Calu3 (cell line): Measurements from ENCODE around the gene RARRES2. TPM values are rescaled to one million over a fixed set of nuclear protein-coding genes. Genes with fewer than 3 reads are reported as not detected.

ENCODE experiments used
- BruUV-seq: library from RNA; stranded (reverse); fragments of 400-500 nt; replicated peaks from 2 replicates; lab custom pipeline; 2021; lab: Mats Ljungman, UMichigan
- CTCF ChIA-PET: fragments of 300-600 bp; sonication (Branson Sonifier 250); formaldehyde crosslinking; loops from one replicate; lab custom pipeline; 2022; ENCODE audit warnings: antibody characterized with exemption; lab: Charles Lee
- DNase-seq: peaks from one replicate; pipeline ENCODE4 v3.0.0; 2022
- H3K27ac Mint-ChIP-seq: one replicate; pipeline ENCODE4 v1.8.0; 2022; ENCODE audit warnings: mixed read lengths; ENCODE audit not compliant: unreplicated experiment
- H3K27me3 Mint-ChIP-seq: one replicate; pipeline ENCODE4 v1.8.0; 2022; ENCODE audit warnings: mixed read lengths; ENCODE audit not compliant: unreplicated experiment
- H3K36me3 Mint-ChIP-seq: one replicate; pipeline ENCODE4 v1.8.0; 2022; ENCODE audit warnings: mild to moderate bottlenecking, moderate library complexity, mixed read lengths; ENCODE audit not compliant: insufficient read depth, unreplicated experiment
- H3K4me1 Mint-ChIP-seq: one replicate; pipeline ENCODE4 v1.8.0; 2022; ENCODE audit warnings: mild to moderate bottlenecking, low read depth, mixed read lengths; ENCODE audit not compliant: unreplicated experiment
- H3K4me3 Mint-ChIP-seq: one replicate; pipeline ENCODE4 v1.8.0; 2022; ENCODE audit warnings: mild to moderate bottlenecking, low read depth, moderate library complexity, mixed read lengths; ENCODE audit not compliant: unreplicated experiment
- H3K9me3 Mint-ChIP-seq: one replicate; pipeline ENCODE4 v1.8.0; 2022; ENCODE audit warnings: low read depth, mixed read lengths; ENCODE audit not compliant: unreplicated experiment
- intact Hi-C: fragments of 100-400 bp; cut with micrococcal nuclease; formaldehyde crosslinking; loops from one replicate; pipeline ENCODE4 v1.10.0; 2022; ENCODE audit not compliant: unreplicated experiment
- total RNA-seq: library from RNA; stranded (reverse); gene quantifications from 2 replicates; pipeline ENCODE4 v1.2.3, GENCODE V29; 2022
- TF ChIP-seq, protein P1 (sequence below): fragments of 200-600 bp; IDR thresholded peaks from one replicate; pipeline ENCODE4 v1.8.0; 2022; ENCODE audit warnings: antibody characterized with exemption; ENCODE audit not compliant: unreplicated experiment

The RARRES2 gene
- total RNA-seq, 1 experiment from 2014 or later, result 13.0 TPM

DNA sequence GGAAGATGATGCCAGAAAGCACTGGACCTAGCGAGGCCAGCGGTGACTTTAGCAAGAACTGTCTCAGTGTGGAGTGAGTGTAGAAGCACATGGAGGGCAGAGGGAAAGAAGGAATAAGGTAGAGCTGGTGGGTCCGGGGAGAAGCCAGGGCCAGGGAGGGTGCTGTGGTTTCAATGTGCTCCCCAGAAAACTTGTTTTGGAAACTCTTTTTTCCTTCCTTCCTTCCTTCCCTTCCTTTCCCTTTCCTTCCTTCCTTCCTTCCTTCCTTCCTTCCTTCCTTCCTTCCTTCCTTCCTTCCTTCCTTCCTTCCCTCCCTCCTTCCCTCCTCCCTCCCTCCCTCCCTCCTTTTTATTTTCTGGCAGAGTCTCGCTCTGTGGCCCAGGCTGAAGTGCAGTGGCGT, 5.5 kb upstream of the RARRES2 start:
- intact Hi-C loops, result no loop called here
- Mint-ChIP-seq H3K4me1 (peaks cover 7% of the 10 kb centered on the region), H3K36me3 (no peaks in the 10 kb centered on the region), H3K27me3 (no peaks in the 10 kb centered on the region), H3K9me3 (no peaks in the 10 kb centered on the region), H3K4me3 (no peak overlapping the region), H3K27ac (no peak overlapping the region)
- BruUV-seq, result no TSS peak
- CTCF ChIA-PET, result no interaction called here
- TF ChIP-seq, protein P1, sequence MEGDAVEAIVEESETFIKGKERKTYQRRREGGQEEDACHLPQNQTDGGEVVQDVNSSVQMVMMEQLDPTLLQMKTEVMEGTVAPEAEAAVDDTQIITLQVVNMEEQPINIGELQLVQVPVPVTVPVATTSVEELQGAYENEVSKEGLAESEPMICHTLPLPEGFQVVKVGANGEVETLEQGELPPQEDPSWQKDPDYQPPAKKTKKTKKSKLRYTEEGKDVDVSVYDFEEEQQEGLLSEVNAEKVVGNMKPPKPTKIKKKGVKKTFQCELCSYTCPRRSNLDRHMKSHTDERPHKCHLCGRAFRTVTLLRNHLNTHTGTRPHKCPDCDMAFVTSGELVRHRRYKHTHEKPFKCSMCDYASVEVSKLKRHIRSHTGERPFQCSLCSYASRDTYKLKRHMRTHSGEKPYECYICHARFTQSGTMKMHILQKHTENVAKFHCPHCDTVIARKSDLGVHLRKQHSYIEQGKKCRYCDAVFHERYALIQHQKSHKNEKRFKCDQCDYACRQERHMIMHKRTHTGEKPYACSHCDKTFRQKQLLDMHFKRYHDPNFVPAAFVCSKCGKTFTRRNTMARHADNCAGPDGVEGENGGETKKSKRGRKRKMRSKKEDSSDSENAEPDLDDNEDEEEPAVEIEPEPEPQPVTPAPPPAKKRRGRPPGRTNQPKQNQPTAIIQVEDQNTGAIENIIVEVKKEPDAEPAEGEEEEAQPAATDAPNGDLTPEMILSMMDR, result no peak
- no peak for DNase-seq

- TF ChIP-seq, protein P1, result no peak
- no peak for DNase-seq
- Mint-ChIP-seq H3K27me3 (no peaks in the 10 kb centered on the region), H3K36me3 (peaks cover 5% of the 10 kb centered on the region), H3K4me1 (peaks cover 5% of the 10 kb centered on the region), H3K9me3 (no peaks in the 10 kb centered on the region), H3K4me3 (no peak overlapping the region), H3K27ac (no peak overlapping the region)
- CTCF ChIA-PET, result no interaction called here
- intact Hi-C loops, result no loop called here
- BruUV-seq, result no TSS peak
Measured at GRCh38 chr7:150345012-150345411, 3.6 kb upstream of the RARRES2 start.

DNA sequence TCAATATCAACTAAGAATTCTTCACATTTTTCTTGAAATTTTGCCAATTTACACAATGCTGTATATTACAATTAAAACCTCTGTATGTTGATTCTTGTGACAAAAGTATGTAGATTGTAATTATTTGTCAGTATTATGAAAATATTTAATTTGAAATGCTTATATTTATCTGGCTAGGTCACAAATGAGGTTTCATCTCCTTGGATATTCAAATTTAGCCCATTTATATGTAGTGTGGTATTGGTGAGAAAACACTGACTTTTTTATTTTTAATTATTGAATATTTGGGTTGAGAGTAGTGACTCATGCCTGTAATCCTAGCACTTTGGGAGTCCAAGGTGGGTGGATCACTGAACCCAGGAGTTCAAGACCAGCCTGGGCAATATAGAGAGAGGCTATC, 2.9 kb upstream of the RARRES2 start:
- CTCF ChIA-PET, result no interaction called here
- Mint-ChIP-seq H3K27me3 (no peaks in the 10 kb centered on the region), H3K9me3 (no peaks in the 10 kb centered on the region), H3K27ac (no peak overlapping the region), H3K4me3 (no peak overlapping the region), H3K4me1 (peaks cover 13% of the 10 kb centered on the region), H3K36me3 (peaks cover 6% of the 10 kb centered on the region)
- DNase-seq, result no peak
- TF ChIP-seq, protein P1, result no peak
- no TSS peak for BruUV-seq
- intact Hi-C loops, result no loop called here

GRCh38 chr7:150343225-150343624, 1.8 kb upstream of the RARRES2 start:
- Mint-ChIP-seq H3K36me3 (peaks cover 6% of the 10 kb centered on the region), H3K9me3 (no peaks in the 10 kb centered on the region), H3K4me1 (peaks cover 18% of the 10 kb centered on the region), H3K27me3 (no peaks in the 10 kb centered on the region), H3K27ac (no peak overlapping the region), H3K4me3 (no peak overlapping the region)
- intact Hi-C loops, result no loop called here
- CTCF ChIA-PET, result no interaction called here
- no peak for DNase-seq
- TF ChIP-seq, protein P1, result no peak
- BruUV-seq, result no TSS peak

- TF ChIP-seq, protein P1, result no peak
- CTCF ChIA-PET, result no interaction called here
- Mint-ChIP-seq H3K36me3 (peaks cover 13% of the 10 kb centered on the region), H3K9me3 (no peaks in the 10 kb centered on the region), H3K27ac (no peak overlapping the region), H3K4me1 (peaks cover 18% of the 10 kb centered on the region), H3K4me3 (no peak overlapping the region), H3K27me3 (no peaks in the 10 kb centered on the region)
- intact Hi-C loops, result no loop called here
- DNase-seq, result no peak
- no TSS peak for BruUV-seq
Measured at GRCh38 chr7:150342121-150342408, 636 bp upstream of the RARRES2 start.
